BJ (cell line): ENCODE measurements around the gene SLC22A16. TPM values are rescaled to one million over a fixed set of nuclear protein-coding genes. Genes with fewer than 3 reads are reported as not detected.

ENCODE experiments used
- CTCF ChIA-PET: fragments of 350-600 bp; formaldehyde crosslinking; extraction: SDS; loops from one replicate; lab custom pipeline; 2021; ENCODE audit warnings: antibody characterized with exemption, inconsistent platforms; lab: Yijun Ruan, JAX
- POLR2A ChIA-PET: fragments of 300-600 bp; sonication (Branson Sonifier 250); formaldehyde crosslinking; extraction: SDS; loops from one replicate; lab custom pipeline; 2021; ENCODE audit warnings: antibody characterized with exemption; lab: Charles Lee
- DNase-seq: peaks from one replicate; pipeline ENCODE4 v3.0.0-alpha.2; 2011; ENCODE audit warnings: low read depth
- H3K27me3 ChIP-seq: 2 replicates; pipeline ENCODE4 v1.6.0; 2011; ENCODE audit warnings: low read length; ENCODE audit not compliant: control insufficient read depth, insufficient read depth
- H3K36me3 ChIP-seq: 2 replicates; pipeline ENCODE4 v1.5.1; 2011; ENCODE audit warnings: low read length; ENCODE audit not compliant: control insufficient read depth, insufficient read depth
- H3K4me3 ChIP-seq: 2 replicates; pipeline ENCODE4 v1.5.1; 2011; ENCODE audit warnings: low read depth, mild to moderate bottlenecking, control low read depth, low read length
- CTCF ChIP-seq: IDR thresholded peaks from 2 replicates; pipeline ENCODE4 v1.5.1; 2011; ENCODE audit warnings: low read depth, mild to moderate bottlenecking, control low read depth, inconsistent platforms, low read length, moderate library complexity; ENCODE audit not compliant: insufficient read depth
- polyA plus RNA-seq: library from polyadenylated mRNA; depleted of rRNA; stranded (reverse); fragments of >200 nt; gene quantifications from 2 replicates; pipeline ENCODE4 v1.2.3, GENCODE V29; 2011

Gene SLC22A16
- polyA plus RNA-seq, 1 experiment = not detected

DNA sequence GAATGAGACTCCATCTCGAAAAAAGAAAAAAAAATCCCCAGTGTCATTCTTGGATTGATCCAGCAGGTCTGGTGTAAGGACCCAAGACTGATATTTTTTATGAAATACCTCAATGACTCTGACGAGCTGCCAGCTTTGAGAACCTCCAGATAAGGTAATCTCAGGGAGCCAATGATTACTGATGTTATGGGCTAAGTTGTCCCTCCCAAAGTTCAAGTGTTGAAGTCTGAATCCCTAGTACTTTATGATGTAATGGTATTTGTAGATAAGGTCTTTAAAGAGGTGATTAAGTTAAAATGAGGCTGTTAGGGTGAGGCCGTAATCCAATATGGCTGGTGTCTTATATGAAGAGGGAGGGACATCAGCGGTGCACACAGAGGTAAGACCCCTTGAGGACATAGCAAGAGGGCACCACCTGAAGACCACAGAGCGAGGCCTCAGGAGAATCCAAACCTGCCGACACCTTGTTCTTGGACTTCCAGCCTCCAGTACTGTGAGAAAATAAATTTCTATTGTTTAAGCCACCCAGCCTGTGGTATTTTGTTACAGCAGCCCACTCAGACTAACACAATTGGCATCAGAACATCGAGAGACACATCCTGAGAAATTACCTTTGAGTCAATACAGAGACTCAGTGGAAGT is 41.3 kb downstream of the SLC22A16 start:
- DNase-seq = no peak
- POLR2A ChIA-PET = no interaction called here
- CTCF ChIA-PET = no interaction called here

DNA sequence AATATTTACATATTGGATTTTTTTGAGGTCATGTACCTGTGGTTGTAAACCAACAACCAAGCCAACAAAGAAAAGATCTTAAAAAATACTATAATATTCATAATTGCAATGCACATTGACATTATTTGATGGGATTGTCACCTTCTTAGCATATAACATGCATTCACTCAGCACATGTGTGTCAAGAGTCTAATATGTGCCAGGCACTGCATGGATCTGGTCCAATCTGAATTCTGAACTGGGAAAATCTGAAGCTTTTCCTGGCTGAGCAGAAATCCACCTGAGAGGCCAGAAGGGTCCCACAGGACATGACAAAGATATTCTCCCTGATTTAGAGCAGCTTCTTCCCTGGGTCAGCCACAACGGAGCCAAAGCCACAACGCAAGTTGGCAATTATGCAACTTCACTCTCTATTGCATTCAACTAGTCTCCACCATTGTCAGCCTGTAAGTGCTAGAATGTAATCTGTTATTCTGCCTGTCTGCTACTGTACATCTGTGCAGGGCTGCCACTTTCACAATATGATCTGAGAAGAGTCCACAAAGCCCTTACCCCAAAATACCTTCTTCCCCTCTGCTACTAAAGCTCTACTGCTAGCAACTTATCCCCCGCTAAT is 44.0 kb downstream of the SLC22A16 start:
- POLR2A ChIA-PET = no interaction called here
- peaks cover 7% of the 10 kb centered on the region for H3K27me3 ChIP-seq
- no peak overlapping the region for H3K4me3 ChIP-seq
- DNase-seq = no peak
- CTCF ChIA-PET = no interaction called here
- TF ChIP-seq CTCF = no peak
- no peaks in the 10 kb centered on the region for H3K36me3 ChIP-seq

More for the DNA sequence above, 41.3 kb downstream of the SLC22A16 start:
- TF ChIP-seq CTCF = no peak
- H3K36me3 ChIP-seq = no peaks in the 10 kb centered on the region
- H3K27me3 ChIP-seq = peaks cover 6% of the 10 kb centered on the region
- H3K4me3 ChIP-seq = no peak overlapping the region

- no peak overlapping the region for H3K4me3 ChIP-seq
- POLR2A ChIA-PET = no interaction called here
- TF ChIP-seq CTCF = no peak
- H3K27me3 ChIP-seq = peaks cover 9% of the 10 kb centered on the region
- CTCF ChIA-PET = no interaction called here
- H3K36me3 ChIP-seq = no peaks in the 10 kb centered on the region
- no peak for DNase-seq
Observed at GRCh38 chr6:110430741-110431140, 45.7 kb downstream of the SLC22A16 start.

- no peak for DNase-seq
- Histone ChIP-seq H3K27me3 (peaks cover 9% of the 10 kb centered on the region), H3K36me3 (no peaks in the 10 kb centered on the region), H3K4me3 (no peak overlapping the region)
- TF ChIP-seq CTCF = no peak
- ChIA-PET CTCF (no interaction called here), POLR2A (no interaction called here)
Observed at GRCh38 chr6:110430236-110430635, 46.2 kb downstream of the SLC22A16 start.

GRCh38 chr6:110428153-110428552 is 48.3 kb downstream of the SLC22A16 start:
- H3K27me3 ChIP-seq = peaks cover 10% of the 10 kb centered on the region
- ChIA-PET CTCF (no interaction called here), POLR2A (no interaction called here)
- no peak for TF ChIP-seq CTCF
- no peaks in the 10 kb centered on the region for H3K36me3 ChIP-seq
- H3K4me3 ChIP-seq = no peak overlapping the region
- no peak for DNase-seq
